22Rv1 (cell line): ENCODE results near the gene GLIS1.

Experiments used
- H3K27ac ChIP-seq: fragments of 450-650 bp; 2 replicates; pipeline ENCODE4 v1.5.1; 2017
- ZFX ChIP-seq: fragments of 450-650 bp; IDR thresholded peaks from 2 replicates; pipeline ENCODE4 v1.6.1; 2017; ENCODE audit warnings: antibody characterized with exemption, borderline replicate concordance
- TF ChIP-seq, protein P1 (sequence below): fragments of 450-650 bp; IDR thresholded peaks from 2 replicates; pipeline ENCODE4 v1.5.1; 2017; ENCODE audit warnings: mild to moderate bottlenecking

The GLIS1 gene

DNA sequence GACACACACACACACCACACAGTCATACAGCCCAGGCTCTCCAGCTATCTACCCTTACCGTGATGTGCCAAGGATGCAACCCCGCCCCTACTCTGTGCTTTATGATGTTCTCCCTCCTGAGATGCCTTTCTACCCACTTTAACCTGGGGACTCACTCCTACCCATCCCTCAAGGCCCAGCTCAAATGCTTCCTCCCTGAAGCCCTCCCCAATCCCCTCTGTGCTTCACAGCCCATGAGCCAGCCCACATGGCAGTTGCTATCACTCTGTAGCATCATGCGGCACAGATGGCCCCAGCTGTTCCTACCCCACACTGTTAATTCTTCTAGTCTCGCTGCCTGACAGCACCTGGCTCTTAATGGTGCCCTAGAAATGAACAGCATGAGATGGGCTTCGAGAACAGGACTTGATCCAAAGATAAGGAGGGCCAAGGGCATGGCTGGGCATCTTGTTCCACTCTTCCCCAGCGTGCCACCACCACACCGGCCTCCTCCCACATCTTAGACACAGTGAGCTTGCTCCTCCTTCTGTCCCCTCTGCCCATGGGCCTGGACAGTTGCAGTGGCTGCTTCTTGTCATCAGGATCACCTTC lies 109.8 kb downstream of the GLIS1 start:
- TF ChIP-seq, protein P1, sequence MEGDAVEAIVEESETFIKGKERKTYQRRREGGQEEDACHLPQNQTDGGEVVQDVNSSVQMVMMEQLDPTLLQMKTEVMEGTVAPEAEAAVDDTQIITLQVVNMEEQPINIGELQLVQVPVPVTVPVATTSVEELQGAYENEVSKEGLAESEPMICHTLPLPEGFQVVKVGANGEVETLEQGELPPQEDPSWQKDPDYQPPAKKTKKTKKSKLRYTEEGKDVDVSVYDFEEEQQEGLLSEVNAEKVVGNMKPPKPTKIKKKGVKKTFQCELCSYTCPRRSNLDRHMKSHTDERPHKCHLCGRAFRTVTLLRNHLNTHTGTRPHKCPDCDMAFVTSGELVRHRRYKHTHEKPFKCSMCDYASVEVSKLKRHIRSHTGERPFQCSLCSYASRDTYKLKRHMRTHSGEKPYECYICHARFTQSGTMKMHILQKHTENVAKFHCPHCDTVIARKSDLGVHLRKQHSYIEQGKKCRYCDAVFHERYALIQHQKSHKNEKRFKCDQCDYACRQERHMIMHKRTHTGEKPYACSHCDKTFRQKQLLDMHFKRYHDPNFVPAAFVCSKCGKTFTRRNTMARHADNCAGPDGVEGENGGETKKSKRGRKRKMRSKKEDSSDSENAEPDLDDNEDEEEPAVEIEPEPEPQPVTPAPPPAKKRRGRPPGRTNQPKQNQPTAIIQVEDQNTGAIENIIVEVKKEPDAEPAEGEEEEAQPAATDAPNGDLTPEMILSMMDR, result no peak

GRCh38 chr1:53628286-53628955 lies 110.5 kb downstream of the GLIS1 start:
- TF ChIP-seq, protein P1, result no peak
- no peak for TF ChIP-seq ZFX

More for the DNA sequence above, 109.8 kb downstream of the GLIS1 start:
- H3K27ac ChIP-seq, result no peak overlapping the region

GRCh38 chr1:53627666-53628065 lies 111.3 kb downstream of the GLIS1 start:
- no peak overlapping the region for H3K27ac ChIP-seq
- TF ChIP-seq, protein P1, result no peak
- no peak for TF ChIP-seq ZFX

More at GRCh38 chr1:53628286-53628955, 110.5 kb downstream of the GLIS1 start:
- H3K27ac ChIP-seq, result no peak overlapping the region

DNA sequence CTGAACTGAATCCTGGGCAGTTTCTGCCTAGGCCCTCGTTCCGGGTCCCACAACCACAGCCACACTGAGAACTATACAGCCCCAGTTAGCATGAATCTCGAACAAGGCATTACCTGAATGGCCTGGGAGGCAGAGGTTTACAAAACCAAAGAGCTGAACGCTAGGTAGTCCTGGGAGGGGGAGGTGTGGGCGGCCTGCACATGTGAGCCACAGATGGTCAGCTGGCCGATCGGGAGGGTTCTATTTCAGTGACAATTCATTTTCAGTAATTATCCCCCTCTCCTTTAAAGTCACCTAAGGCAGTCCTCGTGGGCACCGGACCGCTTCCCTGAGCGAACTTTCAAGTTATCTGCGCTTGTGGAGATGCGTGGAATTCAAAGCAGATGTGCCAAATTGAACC lies 111.9 kb downstream of the GLIS1 start:
- H3K27ac ChIP-seq, result no peak overlapping the region
- no peak for TF ChIP-seq ZFX
- TF ChIP-seq, protein P1, result no peak

DNA sequence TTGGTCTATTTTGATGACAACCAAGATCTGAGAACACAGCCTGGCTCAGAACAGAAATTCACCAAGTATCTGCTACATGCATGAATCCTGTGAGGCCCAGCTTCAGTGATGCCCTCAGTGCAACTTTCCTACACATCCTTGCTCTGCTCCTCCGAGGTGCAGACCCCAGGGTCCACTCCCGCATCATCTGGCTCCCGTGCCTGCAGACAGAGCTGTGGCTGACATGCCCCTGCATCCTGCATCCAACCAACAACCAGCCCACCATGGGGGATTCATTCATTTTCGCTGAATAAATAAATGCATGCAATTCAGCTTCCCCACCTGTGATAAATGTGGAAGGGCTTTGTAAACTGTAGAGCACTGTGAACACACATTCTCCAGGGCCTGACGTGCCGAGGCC lies 112.3 kb downstream of the GLIS1 start:
- H3K27ac ChIP-seq, result no peak overlapping the region
- TF ChIP-seq ZFX, result no peak
- TF ChIP-seq, protein P1, result no peak

GRCh38 chr1:53625766-53626520 lies 113.0 kb downstream of the GLIS1 start:
- no peak overlapping the region for H3K27ac ChIP-seq
- TF ChIP-seq ZFX, result no peak
- TF ChIP-seq, protein P1, result no peak

DNA sequence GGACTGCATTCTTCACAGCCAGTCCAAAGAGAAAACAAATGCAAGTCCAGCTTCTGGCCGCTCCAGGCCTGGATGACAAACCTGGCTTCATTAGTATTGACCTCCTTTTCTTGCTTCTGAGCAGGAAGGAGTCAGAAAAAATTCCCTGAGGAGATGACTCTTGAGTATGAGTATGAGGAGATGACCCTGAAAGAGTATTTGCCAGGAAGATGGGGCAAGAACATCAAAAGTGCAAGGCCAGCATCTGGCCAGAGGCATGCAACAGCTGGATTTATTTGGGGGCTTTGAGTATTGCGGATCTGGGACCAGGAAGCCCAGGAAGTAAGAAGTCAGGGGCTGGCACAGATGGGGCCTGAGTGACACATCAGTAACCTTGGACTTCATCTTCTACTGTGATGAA lies 113.9 kb downstream of the GLIS1 start:
- H3K27ac ChIP-seq, result no peak overlapping the region
- TF ChIP-seq, protein P1, result no peak
- no peak for TF ChIP-seq ZFX
